Transverse colon (tissue), 4 donors: ENCODE measurements around the gene LILRA2. TPM values are rescaled to one million over a fixed set of nuclear protein-coding genes. Genes with fewer than 3 reads are reported as not detected.
"Not testable (repeated sequence)": the region's sequence is repeated elsewhere in the genome, so short reads cannot be mapped to it uniquely, and the experiment has no call there.

Experiments
- DNase-seq: peaks from one replicate; pipeline ENCODE4 v3.0.0-alpha.2; 2019
- H3K27ac ChIP-seq, 4 donors: fragments of 200-600 bp; sonication (generic); 2 replicates each; pipeline ENCODE4 v1.5.1; 2016 to 2018; ENCODE audit warnings: inconsistent platforms in 4 of 4
- H3K27me3 ChIP-seq: fragments of 200-600 bp; sonication (generic); 2 replicates; pipeline ENCODE4 v1.5.1; 2017; ENCODE audit warnings: inconsistent platforms
- H3K36me3 ChIP-seq, 4 donors: fragments of 200-600 bp; sonication (generic); 2 replicates each; pipeline ENCODE4 v1.5.1; 2017 to 2019; ENCODE audit warnings: inconsistent platforms in 4 of 4
- H3K4me1 ChIP-seq, 4 donors: fragments of 200-600 bp; sonication (generic); 2 replicates each; pipeline ENCODE4 v1.5.1; 2017 to 2020; ENCODE audit warnings: inconsistent platforms in 4 of 4
- H3K4me3 ChIP-seq, 4 donors: fragments of 200-600 bp; sonication (generic); 1 replicate in 1 of 4; 2 replicates in 3 of 4; pipeline versions ENCODE4 v1.5.1 to v1.6.1; 2017 to 2019; ENCODE audit warnings: inconsistent platforms in 4 of 4
- H3K9me3 ChIP-seq, 2 donors: fragments of 200-600 bp; sonication (generic); 2 replicates each; pipeline ENCODE4 v1.5.1; 2017 to 2019; ENCODE audit warnings: inconsistent platforms in 2 of 2
- EP300 ChIP-seq: sonication (generic); formaldehyde crosslinking; IDR thresholded peaks from one replicate; pipeline ENCODE4 v1.6.1; 2017; ENCODE audit warnings: antibody characterized with exemption, low read depth
- POLR2A ChIP-seq: fragments of 450-650 bp; IDR thresholded peaks from one replicate; pipeline ENCODE4 v1.6.1; 2016; ENCODE audit warnings: antibody characterized with exemption, mild to moderate bottlenecking, moderate library complexity
- POLR2AphosphoS5 ChIP-seq, 3 donors: sonication (generic); formaldehyde crosslinking; IDR thresholded peaks; one replicate each; pipeline ENCODE4 v1.6.1; 2016; ENCODE audit warnings: antibody characterized with exemption in 3 of 3
- WGBS, 2 donors: methylation state at CpG; one replicate each; pipeline ENCODE4 v1.1.5; 2018; ENCODE audit warnings: low coverage in 1 of 2; 5-methylcytosine and 5-hydroxymethylcytosine counted together
- in situ Hi-C, 4 donors: fragments of 200-750 bp; cut with MboI; loops; one replicate each; pipeline versions ENCODE4 v1.15.0 to v1.15.1; 2017; ENCODE audit warnings: low sequenced_read_pairs in 3 of 4, low pct_ligation_motif_present in 1 of 4, low pct_unique_long_range_greater_than_20kb in 1 of 4
- intact Hi-C: fragments of 100-400 bp; cut with DNase I; formaldehyde crosslinking; loops from one replicate; pipeline ENCODE4 v1.15.1; 2023; ENCODE audit warnings: low total_unique reads
- total RNA-seq, 4 donors: library from RNA; depleted of rRNA; stranded (reverse); fragments of >200 nt; gene quantifications; one replicate each; pipeline ENCODE4 v1.1.0, GENCODE V29; 2016
- TF ChIP-seq, protein P1 (sequence below), 5 experiments: fragments of 200-600 bp in 3 of 5; fragments of 450-650 bp in 2 of 5; sonication (generic) in 3 of 5; IDR thresholded peaks; 1 replicate in 2 of 5; 2 replicates in 3 of 5; pipeline ENCODE4 v1.5.1; 2016 to 2017; ENCODE audit warnings: antibody characterized with exemption in 5 of 5, inconsistent platforms in 3 of 5, mild to moderate bottlenecking in 2 of 5, moderate library complexity in 1 of 5

Gene LILRA2
- total RNA-seq, 4 donors from 2014 or later = 1.1 to 1.5 TPM; not detected in 2

DNA sequence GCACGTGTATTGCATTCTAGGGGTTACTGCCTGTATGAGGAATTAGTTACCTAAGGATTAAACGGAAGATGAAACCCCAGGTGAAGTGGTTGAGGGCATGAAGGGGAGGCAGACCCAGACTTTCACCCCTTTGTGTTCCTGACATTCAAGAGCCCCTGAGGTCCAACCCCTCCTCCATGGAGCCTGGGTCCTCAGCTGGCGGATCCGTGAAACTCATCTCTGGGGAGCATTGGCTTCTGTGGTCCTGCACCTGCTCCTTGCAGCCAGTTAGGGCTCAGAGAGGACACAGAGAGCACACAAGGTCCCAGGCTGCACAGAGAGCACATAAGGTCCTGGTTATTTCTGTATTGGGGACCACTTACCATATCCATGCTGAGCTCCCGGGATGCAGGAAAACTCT lies 12.8 kb downstream of the LILRA2 start:
- H3K9me3 ChIP-seq = no peaks in the 10 kb centered on the region
- 52 to 100% methylated on average over 1 to 5 of the region's 5 CpGs for WGBS, 2 donors
- H3K36me3 ChIP-seq = no peaks in the 10 kb centered on the region
- H3K4me3 ChIP-seq = no peak overlapping the region
- DNase-seq = no peak
- no peaks in the 10 kb centered on the region for H3K4me1 ChIP-seq
- no peaks in the 10 kb centered on the region for H3K27me3 ChIP-seq
- in situ Hi-C loops (loop anchor here in 1 of 4 donors (5.0 kb wide), 1 partner anchor 304 kb away; the partner anchor contains the start of gene LILRB2), intact Hi-C loops (no loop called here)
- no peak overlapping the region for H3K27ac ChIP-seq
- TF ChIP-seq EP300 (no peak), POLR2AphosphoS5 (IDR thresholded peaks at IDR 0.05) (no peak), POLR2A (no peak)
- TF ChIP-seq, protein P1, sequence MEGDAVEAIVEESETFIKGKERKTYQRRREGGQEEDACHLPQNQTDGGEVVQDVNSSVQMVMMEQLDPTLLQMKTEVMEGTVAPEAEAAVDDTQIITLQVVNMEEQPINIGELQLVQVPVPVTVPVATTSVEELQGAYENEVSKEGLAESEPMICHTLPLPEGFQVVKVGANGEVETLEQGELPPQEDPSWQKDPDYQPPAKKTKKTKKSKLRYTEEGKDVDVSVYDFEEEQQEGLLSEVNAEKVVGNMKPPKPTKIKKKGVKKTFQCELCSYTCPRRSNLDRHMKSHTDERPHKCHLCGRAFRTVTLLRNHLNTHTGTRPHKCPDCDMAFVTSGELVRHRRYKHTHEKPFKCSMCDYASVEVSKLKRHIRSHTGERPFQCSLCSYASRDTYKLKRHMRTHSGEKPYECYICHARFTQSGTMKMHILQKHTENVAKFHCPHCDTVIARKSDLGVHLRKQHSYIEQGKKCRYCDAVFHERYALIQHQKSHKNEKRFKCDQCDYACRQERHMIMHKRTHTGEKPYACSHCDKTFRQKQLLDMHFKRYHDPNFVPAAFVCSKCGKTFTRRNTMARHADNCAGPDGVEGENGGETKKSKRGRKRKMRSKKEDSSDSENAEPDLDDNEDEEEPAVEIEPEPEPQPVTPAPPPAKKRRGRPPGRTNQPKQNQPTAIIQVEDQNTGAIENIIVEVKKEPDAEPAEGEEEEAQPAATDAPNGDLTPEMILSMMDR (IDR thresholded peaks at IDR 0.05) = no peak

- H3K36me3 ChIP-seq = no peaks in the 10 kb centered on the region
- intact Hi-C loops (no loop called here), in situ Hi-C loops (loop anchor here in 1 of 4 donors (5.0 kb wide), 1 partner anchor 305 kb away; the partner anchor contains the start of gene LILRB2)
- no peak overlapping the region for H3K4me3 ChIP-seq
- no peak for TF ChIP-seq EP300
- TF ChIP-seq POLR2A = no peak
- TF ChIP-seq POLR2AphosphoS5 (IDR thresholded peaks at IDR 0.05) = no peak
- TF ChIP-seq, protein P1 (IDR thresholded peaks at IDR 0.05) = no peak
- no peaks in the 10 kb centered on the region for H3K27me3 ChIP-seq
- DNase-seq = no peak
- 62% methylated on average over 7 of the region's 7 CpGs; no CpG with 5 or more reads in 1 of the 2 donors for WGBS, 2 donors
- no peaks in the 10 kb centered on the region for H3K4me1 ChIP-seq
- no peaks in the 10 kb centered on the region for H3K9me3 ChIP-seq
- no peak overlapping the region for H3K27ac ChIP-seq
Measured at GRCh38 chr19:54587026-54587425, 13.4 kb downstream of the LILRA2 start.

GRCh38 chr19:54593445-54593844 lies 19.9 kb downstream of the LILRA2 start, which contains the start of gene LILRA1:
Gene LILRA1 (plus strand): TSS chr19:54593632. CDS start chr19:54594245, 613 bp downstream.
- H3K4me3 ChIP-seq, H3K27ac ChIP-seq, intact Hi-C loops, H3K36me3 ChIP-seq, in situ Hi-C loops, DNase-seq, H3K9me3 ChIP-seq, H3K27me3 ChIP-seq, H3K4me1 ChIP-seq: not testable (repeated sequence)
- WGBS, 2 donors = 58 to 75% methylated on average over 2 to 6 of the region's 6 CpGs

DNA sequence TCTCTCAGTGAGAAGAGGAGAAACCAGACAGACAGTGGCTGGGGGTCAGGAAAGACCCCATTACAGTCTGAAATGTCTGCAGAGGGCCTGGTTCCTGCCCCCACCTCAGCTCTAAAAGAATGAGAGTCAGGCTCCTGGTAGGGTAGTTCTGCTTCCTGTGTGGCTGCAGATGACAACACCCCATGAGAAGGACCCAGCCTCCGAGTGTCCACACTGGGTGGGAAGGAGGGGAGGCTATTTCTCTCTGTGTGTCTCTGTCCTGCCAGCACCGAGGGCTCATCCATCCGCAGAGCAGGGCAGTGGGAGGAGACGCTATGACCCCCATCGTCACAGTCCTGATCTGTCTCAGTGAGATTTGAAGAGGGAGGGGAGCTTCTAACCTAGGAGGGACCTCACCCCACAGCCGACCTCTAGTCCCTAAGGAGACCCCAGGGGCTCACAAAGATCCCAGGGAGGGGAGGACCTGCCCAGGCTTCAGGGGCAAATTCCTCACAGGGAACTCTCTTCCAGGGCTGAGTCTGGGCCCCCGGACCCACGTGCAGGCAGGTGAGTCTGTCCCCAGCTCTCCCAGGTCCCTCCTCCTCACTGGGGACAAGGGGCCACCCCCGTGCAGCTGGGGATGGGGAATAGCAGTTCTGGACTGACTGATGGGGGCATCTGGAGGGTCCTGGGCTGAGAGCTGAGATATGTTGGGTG lies 20.5 kb downstream of the LILRA2 start:
- in situ Hi-C loops, H3K4me1 ChIP-seq, H3K27ac ChIP-seq, DNase-seq, H3K4me3 ChIP-seq, intact Hi-C loops, H3K27me3 ChIP-seq, H3K9me3 ChIP-seq, H3K36me3 ChIP-seq: not testable (repeated sequence)
- WGBS, 2 donors = 53% methylated on average over 5 of the region's 9 CpGs; no CpG with 5 or more reads in 1 of the 2 donors

GRCh38 chr19:54594737-54595136 lies 21.1 kb downstream of the LILRA2 start:
- no peaks in the 10 kb centered on the region for H3K36me3 ChIP-seq
- H3K9me3 ChIP-seq = no peaks in the 10 kb centered on the region
- no peak for DNase-seq
- H3K4me3 ChIP-seq = no peak overlapping the region
- H3K27ac ChIP-seq = no peak overlapping the region
- in situ Hi-C loops (no loop called here), intact Hi-C loops (no loop called here)
- 100% methylated on average over 5 of the region's 5 CpGs; no CpG with 5 or more reads in 1 of the 2 donors for WGBS, 2 donors
- H3K27me3 ChIP-seq = no peaks in the 10 kb centered on the region
- no peak for TF ChIP-seq POLR2A
- TF ChIP-seq, protein P1 (IDR thresholded peaks at IDR 0.05) = no peak
- no peak for TF ChIP-seq POLR2AphosphoS5 (IDR thresholded peaks at IDR 0.05)
- no peak for TF ChIP-seq EP300
- no peaks in the 10 kb centered on the region for H3K4me1 ChIP-seq

DNA sequence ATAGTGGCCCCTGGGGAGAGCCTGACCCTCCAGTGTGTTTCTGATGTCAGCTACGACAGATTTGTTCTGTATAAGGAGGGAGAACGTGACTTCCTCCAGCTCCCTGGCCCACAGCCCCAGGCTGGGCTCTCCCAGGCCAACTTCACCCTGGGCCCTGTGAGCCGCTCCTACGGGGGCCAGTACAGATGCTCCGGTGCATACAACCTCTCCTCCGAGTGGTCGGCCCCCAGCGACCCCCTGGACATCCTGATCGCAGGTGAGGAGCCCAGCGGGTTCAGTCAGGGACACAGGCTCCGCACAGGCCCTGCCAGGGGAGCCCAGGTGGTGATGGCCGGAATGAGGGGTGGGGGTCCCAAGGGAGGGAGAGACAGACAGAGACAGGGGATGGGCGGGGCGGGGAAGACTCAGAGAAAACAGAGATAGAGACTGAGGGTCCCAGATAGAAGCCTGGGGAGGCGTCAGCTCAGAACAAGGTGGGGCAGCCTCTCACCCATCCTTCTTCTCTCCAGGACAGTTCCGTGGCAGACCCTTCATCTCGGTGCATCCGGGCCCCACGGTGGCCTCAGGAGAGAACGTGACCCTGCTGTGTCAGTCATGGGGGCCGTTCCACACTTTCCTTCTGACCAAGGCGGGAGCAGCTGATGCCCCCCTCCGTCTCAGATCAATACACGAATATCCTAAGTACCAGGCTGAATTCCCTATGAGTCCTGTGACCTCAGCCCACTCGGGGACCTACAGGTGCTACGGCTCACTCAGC lies 22.3 kb downstream of the LILRA2 start:
- WGBS, 2 donors = 83% methylated on average over 26 of the region's 26 CpGs; no CpG with 5 or more reads in 1 of the 2 donors
- H3K9me3 ChIP-seq, H3K27ac ChIP-seq, H3K4me1 ChIP-seq, intact Hi-C loops, H3K36me3 ChIP-seq, H3K27me3 ChIP-seq, in situ Hi-C loops, H3K4me3 ChIP-seq, DNase-seq: not testable (repeated sequence)
